Activated gamma-delta T cell treated with anti-CD3 and anti-CD28 coated beads, Interleukin-2, amount 50 U/mL, for 16 hours (primary cell): ENCODE measurements around the gene UBAP2L.
"Not testable (repeated sequence)": the region's sequence is repeated elsewhere in the genome, so short reads cannot be mapped to it uniquely, and the experiment has no call there.

Experiments used
- DNase-seq: peaks from one replicate; pipeline ENCODE4 v3.0.0-alpha.2; 2020; ENCODE audit warnings: low read depth

Gene UBAP2L

GRCh38 chr1:154205778-154206177 is 15.0 kb upstream of the UBAP2L start:
- not testable (repeated sequence) for DNase-seq

GRCh38 chr1:154206196-154206595 is 14.6 kb upstream of the UBAP2L start, which contains the start of gene CFAP141:
TSS of gene CFAP141 (minus strand) at chr1:154206333. CDS start at chr1:154206307, 26 bp downstream.
- DNase-seq = no peak

- no peak for DNase-seq
Observed at GRCh38 chr1:154207262-154207661, 13.5 kb upstream of the UBAP2L start.

GRCh38 chr1:154208677-154209388 is 11.9 kb upstream of the UBAP2L start:
- no peak for DNase-seq

- no peak for DNase-seq
Observed at GRCh38 chr1:154212083-154212482, 8.7 kb upstream of the UBAP2L start.

- no peak for DNase-seq
Observed at GRCh38 chr1:154213274-154213673, 7.5 kb upstream of the UBAP2L start.

GRCh38 chr1:154218545-154218944 is 2.2 kb upstream of the UBAP2L start:
- no peak for DNase-seq

- no peak for DNase-seq
Observed at GRCh38 chr1:154219541-154219940, 1.2 kb upstream of the UBAP2L start.

GRCh38 chr1:154220970-154221277 is 169 bp downstream of the UBAP2L start:
- DNase-seq = no peak

GRCh38 chr1:154221278-154222001 is 685 bp downstream of the UBAP2L start:
- DNase-seq = peak; percentile 52

GRCh38 chr1:154222518-154222917 is 1.8 kb downstream of the UBAP2L start:
- no peak for DNase-seq

DNA sequence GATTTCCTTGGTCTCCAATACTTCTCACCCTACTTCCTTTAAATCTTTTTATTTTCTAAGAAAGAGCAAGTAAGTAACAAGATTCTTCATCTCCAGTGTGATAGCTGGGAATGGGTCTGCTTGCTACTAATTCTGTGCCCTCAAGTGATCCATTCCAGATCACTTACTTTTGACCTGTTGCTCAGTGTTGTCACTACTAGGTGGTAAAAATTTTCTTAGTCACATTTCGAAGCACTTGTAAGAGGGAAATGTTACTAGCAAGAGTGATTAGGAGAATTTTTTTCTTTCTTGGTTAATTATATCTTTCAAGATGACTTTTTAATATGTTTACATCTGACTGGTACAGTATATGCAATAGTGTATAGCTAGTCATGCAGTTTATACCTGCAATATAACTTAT is 2.2 kb downstream of the UBAP2L start:
- no peak for DNase-seq

GRCh38 chr1:154223621-154224020 is 2.9 kb downstream of the UBAP2L start:
- DNase-seq = no peak

DNA sequence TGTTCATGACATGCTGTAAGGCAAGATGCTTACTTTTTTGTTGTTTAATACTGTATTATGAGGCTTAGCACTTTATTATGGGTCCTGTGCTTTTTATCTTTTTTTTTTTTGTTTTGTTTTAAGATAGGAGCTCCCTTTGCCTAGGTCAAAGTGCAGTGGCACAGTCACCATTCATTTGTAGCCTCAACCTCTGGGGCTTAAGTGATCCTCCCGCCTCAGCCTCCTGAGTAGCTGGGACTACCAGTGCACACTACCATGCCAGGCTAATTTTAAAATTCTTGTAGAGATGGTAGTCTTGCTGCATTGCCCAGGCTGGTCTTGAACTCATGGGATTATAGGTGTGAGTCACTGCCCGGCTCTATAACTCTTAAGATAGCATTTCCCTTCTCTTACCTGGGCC is 4.6 kb downstream of the UBAP2L start:
- DNase-seq = no peak

GRCh38 chr1:154231112-154231511 is 10.4 kb downstream of the UBAP2L start:
- DNase-seq = not testable (repeated sequence)

DNA sequence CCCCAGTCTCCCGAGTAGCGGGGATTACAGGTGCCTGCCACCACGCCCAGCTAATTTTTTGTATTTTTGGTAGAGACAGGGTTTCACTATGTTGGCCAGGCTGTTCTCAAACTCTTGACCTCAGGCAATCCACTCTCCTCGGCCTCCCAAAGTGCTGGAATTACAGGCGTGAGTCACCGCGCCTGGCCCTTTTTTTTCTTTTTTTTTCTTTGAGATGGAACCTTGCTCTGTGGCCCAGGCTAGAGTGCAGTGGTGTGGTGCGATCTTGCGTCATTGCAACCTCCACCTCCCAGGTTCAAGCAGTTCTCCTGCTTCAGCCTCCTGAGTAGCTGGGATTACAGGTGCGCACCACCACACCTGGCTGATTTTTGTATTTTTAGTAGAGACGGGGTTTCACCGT is 12.4 kb downstream of the UBAP2L start:
- DNase-seq = not testable (repeated sequence)

DNA sequence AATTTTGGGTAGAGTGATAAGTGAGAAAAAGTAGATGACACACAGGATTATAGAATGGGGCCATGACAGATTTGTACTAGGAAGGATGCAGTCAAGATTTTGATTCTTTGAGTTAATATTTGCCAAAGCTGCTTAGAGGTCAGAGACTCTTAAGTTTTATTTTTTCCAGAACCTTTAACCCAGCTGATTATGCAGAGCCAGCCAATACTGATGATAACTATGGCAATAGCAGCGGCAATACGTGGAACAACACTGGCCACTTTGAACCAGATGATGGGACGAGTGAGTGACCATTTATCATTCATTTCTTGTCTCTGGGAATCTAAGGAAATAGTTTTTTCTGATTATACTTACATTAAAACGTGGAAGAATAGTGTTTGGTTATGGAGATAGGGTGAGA is 16.1 kb downstream of the UBAP2L start:
- DNase-seq = no peak

DNA sequence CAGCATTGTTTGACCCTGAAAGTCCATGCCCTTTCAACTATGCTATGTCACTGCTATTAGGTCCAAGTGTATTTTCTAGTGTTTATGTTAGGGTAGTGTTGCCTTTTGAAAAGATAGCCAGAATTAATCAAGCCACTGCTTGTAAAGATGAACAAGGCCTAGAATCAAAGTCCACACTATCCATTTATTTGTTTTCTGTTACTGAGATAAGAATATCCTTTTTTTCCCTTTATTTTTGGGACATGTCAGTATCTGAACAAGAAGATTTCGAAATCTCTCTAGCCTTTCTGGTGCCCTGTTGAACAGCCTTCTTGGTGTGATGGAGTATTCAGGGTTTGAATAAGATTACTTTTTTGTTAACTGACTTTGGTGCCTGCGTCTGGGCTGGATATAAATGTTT is 16.7 kb downstream of the UBAP2L start:
- no peak for DNase-seq

GRCh38 chr1:154237880-154238506 is 17.2 kb downstream of the UBAP2L start:
- no peak for DNase-seq

DNA sequence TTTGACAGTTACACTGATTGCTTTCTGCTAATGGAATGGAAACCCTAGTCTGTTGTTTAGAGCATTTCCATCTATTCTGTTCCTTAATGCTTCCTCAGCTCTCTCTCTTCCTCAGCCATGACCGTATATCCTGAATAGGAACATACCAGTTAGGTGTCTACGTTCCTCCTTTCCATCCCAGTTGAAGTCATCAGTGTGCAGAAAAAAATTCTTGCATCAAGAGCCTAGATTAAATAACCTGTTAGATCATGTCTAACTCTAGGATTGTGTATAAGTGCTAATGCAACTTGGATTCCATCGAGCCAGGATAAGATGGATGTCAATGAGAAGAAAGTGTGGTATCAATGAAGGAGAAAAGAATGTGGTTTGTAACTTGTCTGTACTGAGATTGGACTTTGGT is 18.7 kb downstream of the UBAP2L start:
- DNase-seq = no peak

DNA sequence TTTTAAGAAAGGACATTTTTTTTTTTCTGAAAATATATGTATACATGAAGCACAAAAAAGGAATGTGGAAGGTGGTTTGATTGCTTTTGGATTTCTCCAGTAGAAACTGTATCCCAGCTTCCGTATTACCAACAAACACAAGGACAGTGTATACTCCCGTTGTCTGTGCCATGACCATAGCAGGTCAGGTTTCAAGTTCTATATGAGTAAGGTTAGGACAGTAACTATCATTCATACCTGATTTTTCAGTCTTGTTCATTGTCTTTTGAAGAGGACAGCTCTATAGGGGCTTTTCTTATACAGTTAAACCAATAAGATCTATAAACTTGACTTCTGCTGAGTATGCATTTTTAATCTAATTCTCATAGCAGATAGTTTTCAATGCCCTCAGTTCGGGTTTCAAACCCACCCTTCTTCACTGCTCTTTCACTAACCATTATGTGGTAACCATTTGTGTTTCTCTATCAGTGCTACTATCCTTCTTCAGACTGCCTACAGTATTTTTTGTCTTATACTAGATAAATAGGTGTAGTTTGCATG is 19.6 kb downstream of the UBAP2L start:
- no peak for DNase-seq

GRCh38 chr1:154241703-154242351 is 21.1 kb downstream of the UBAP2L start:
- no peak for DNase-seq

DNA sequence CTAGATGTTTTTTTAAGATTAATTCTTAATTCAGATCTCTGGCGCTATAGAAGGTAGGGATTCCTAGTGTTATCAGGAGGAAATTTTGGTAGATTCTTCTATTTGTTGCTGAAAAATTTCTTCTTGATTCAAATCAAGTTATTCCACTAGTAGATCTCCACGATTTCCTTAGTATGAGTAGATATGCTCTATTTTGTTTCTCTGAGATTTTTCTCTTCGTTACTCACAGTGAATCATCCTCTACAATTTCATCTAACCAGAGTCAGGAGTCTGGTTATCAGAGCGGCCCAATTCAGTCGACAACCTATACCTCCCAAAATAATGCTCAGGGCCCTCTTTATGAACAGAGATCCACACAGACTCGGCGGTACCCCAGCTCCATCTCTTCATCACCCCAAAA is 32.9 kb downstream of the UBAP2L start:
- no peak for DNase-seq
